GM18499 (cell line): ENCODE results near the gene POLR1E.

ENCODE experiments used
- ATAC-seq: cut with Tn5 transposase; IDR thresholded peaks from one replicate; pipeline ENCODE4 v1.9.1; 2021; ENCODE audit warnings: moderate number of reproducible peaks; ENCODE audit not compliant: insufficient read depth, unreplicated experiment

The POLR1E gene

GRCh38 chr9:37528652-37529471 lies 43.1 kb downstream of the POLR1E start:
- peak; percentile 45 for ATAC-seq

GRCh38 chr9:37531699-37532098 lies 46.0 kb downstream of the POLR1E start:
- peak; percentile 67 for ATAC-seq

- no peak for ATAC-seq
Measured at GRCh38 chr9:37534412-37534811, 48.7 kb downstream of the POLR1E start.

- ATAC-seq: no peak
Measured at GRCh38 chr9:37534901-37535300, 49.2 kb downstream of the POLR1E start.

GRCh38 chr9:37538099-37538498 lies 52.4 kb downstream of the POLR1E start:
- no peak for ATAC-seq

- ATAC-seq: no peak
Measured at GRCh38 chr9:37539634-37540033, 53.9 kb downstream of the POLR1E start.

- no peak for ATAC-seq
Measured at GRCh38 chr9:37540634-37541033, 54.9 kb downstream of the POLR1E start.

GRCh38 chr9:37541465-37541864 lies 55.7 kb downstream of the POLR1E start:
- ATAC-seq: no peak

- no peak for ATAC-seq
Measured at GRCh38 chr9:37542488-37542887, 56.7 kb downstream of the POLR1E start.

- ATAC-seq: no peak
Measured at GRCh38 chr9:37542895-37543294, 57.1 kb downstream of the POLR1E start.

- ATAC-seq: no peak
Measured at GRCh38 chr9:37543468-37543867, 57.7 kb downstream of the POLR1E start.

GRCh38 chr9:37547328-37547878 lies 61.7 kb downstream of the POLR1E start:
- ATAC-seq: no peak

GRCh38 chr9:37549527-37549926 lies 63.8 kb downstream of the POLR1E start:
- no peak for ATAC-seq

GRCh38 chr9:37550781-37551180 lies 65.0 kb downstream of the POLR1E start:
- ATAC-seq: no peak

- ATAC-seq: no peak
Measured at GRCh38 chr9:37551468-37551867, 65.7 kb downstream of the POLR1E start.

- ATAC-seq: no peak
Measured at GRCh38 chr9:37551888-37552287, 66.1 kb downstream of the POLR1E start.
